Retinal pigment epithelial cell (primary cell): ENCODE measurements around the gene HS6ST2.
A peak's percentile ranks its signal among the peaks of the same experiment; 100 is the strongest.

Source experiments
- DNase-seq: peaks from one replicate; pipeline ENCODE4 v3.0.0-alpha.2; 2010; ENCODE audit warnings: low read depth
- H3K4me3 ChIP-seq: 2 replicates; pipeline ENCODE4 v1.5.1; 2011; ENCODE audit warnings: mild to moderate bottlenecking, low read length, control low read depth, moderate library complexity
- CTCF ChIP-seq: conservative IDR thresholded peaks from 2 replicates; pipeline ENCODE4 v1.5.1; 2011; ENCODE audit warnings: low read depth, low read length, control low read depth, inconsistent platforms

The HS6ST2 gene

GRCh38 chrX:132592880-132593279 lies 365.5 kb downstream of the HS6ST2 start:
- peak; percentile 47 for TF ChIP-seq CTCF
- no peak overlapping the region for H3K4me3 ChIP-seq
- no peak for DNase-seq

GRCh38 chrX:132591719-132592275 lies 366.6 kb downstream of the HS6ST2 start:
- no peak for TF ChIP-seq CTCF
- DNase-seq = no peak
- H3K4me3 ChIP-seq = no peak overlapping the region

- DNase-seq = no peak
- no peak overlapping the region for H3K4me3 ChIP-seq
- TF ChIP-seq CTCF = no peak
Measured at GRCh38 chrX:132590350-132591026, 367.9 kb downstream of the HS6ST2 start.

GRCh38 chrX:132584936-132585335 lies 373.5 kb downstream of the HS6ST2 start:
- DNase-seq = no peak
- no peak for TF ChIP-seq CTCF
- no peak overlapping the region for H3K4me3 ChIP-seq

GRCh38 chrX:132576939-132577338 lies 381.5 kb downstream of the HS6ST2 start:
- TF ChIP-seq CTCF = no peak
- no peak overlapping the region for H3K4me3 ChIP-seq
- no peak for DNase-seq
